Adipocyte (in vitro differentiated cells): ENCODE data around the gene CDRT4.
"Not testable (repeated sequence)": the region's sequence is repeated elsewhere in the genome, so short reads cannot be mapped to it uniquely, and the experiment has no call there.

Experiments used
- DNase-seq: peaks from one replicate; pipeline ENCODE4 v3.0.0-alpha.2; 2015; ENCODE audit warnings: low read depth
- H3K27me3 ChIP-seq: replicated peaks from 2 replicates; pipeline ENCODE4 v1.7.0; 2013; ENCODE audit warnings: mild to moderate bottlenecking, low read length, moderate library complexity; ENCODE audit not compliant: control insufficient read depth, insufficient read depth
- H3K36me3 ChIP-seq: 2 replicates; pipeline ENCODE4 v1.7.0; 2013; ENCODE audit warnings: low read length, mild to moderate bottlenecking, moderate library complexity; ENCODE audit not compliant: control insufficient read depth, insufficient read depth, severe bottlenecking
- H3K4me1 ChIP-seq: 2 replicates; pipeline ENCODE4 v1.7.0; 2013; ENCODE audit warnings: mild to moderate bottlenecking, low read length, moderate library complexity; ENCODE audit not compliant: control insufficient read depth, insufficient read depth
- H3K4me3 ChIP-seq: 2 replicates; pipeline ENCODE4 v1.7.0; 2013; ENCODE audit warnings: mild to moderate bottlenecking, low read length, moderate library complexity
- H3K9ac ChIP-seq: 2 replicates; pipeline ENCODE4 v1.7.0; 2013; ENCODE audit warnings: mild to moderate bottlenecking, low read length, moderate library complexity
- H3K9me3 ChIP-seq: 2 replicates; pipeline ENCODE4 v1.7.0; 2013; ENCODE audit warnings: mild to moderate bottlenecking, low read length, moderate library complexity; ENCODE audit not compliant: control insufficient read depth

CDRT4 gene

DNA sequence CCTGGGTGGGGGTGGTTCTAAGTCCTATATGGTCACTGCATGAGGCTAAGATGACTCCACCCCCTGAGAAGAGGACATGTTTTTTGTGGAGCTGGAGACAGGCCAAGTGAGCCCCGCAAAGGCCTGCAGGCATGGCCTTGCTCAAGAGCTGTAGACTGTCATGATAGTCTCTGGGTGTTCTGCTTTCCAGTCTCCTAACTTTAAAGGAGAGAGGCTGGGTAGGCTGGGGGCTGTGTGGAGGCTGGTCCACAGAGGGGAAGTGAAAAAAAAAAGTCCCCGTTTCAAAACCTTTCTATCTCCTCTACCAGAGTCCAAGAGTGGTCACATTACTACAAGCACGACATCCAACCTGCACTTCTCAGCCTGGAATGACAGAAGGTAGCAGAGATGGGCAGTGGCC is 27.1 kb downstream of the CDRT4 start:
- H3K4me3 ChIP-seq: no peak overlapping the region
- H3K36me3 ChIP-seq: no peaks in the 10 kb centered on the region
- peaks cover 15% of the 10 kb centered on the region for H3K4me1 ChIP-seq
- no peak for DNase-seq
- no peak overlapping the region for H3K9ac ChIP-seq
- H3K27me3 ChIP-seq: no peaks in the 10 kb centered on the region
- no peaks in the 10 kb centered on the region for H3K9me3 ChIP-seq

- not testable (repeated sequence) for H3K9ac ChIP-seq, H3K36me3 ChIP-seq, H3K9me3 ChIP-seq, DNase-seq, H3K27me3 ChIP-seq, H3K4me3 ChIP-seq
- H3K4me1 ChIP-seq: peaks cover 17% of the 10 kb centered on the region
These were observed 28.0 kb downstream of the CDRT4 start for GRCh38 chr17:15439205-15439985.

DNA sequence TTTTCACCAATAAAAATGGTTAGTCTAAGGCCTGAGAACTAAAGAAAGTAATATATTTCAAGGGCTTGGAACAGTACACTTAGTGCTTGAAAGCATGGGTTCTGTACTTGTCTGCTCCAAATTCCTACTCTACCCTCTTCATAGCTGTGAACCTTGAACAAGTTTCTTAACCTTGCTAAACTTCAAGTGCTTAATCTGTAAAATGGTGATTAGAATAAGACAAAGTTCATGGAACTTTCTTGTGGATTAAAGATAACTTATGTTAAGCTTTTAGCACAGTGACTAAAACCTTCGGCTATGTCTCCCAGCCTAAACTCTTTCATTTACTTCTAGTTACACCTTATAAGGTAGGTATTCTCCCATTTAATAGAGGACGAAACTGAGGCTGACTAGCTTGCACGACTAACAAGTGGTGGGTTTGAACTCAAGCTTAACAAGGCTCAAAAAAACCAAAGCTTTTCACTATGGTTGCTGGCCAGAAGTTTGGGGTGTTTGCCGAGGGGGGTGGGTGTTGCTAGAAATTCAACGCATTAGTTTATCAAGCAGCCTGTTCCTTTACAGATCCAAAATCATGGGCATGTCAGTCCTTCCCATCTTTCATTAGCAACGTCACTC is 28.8 kb downstream of the CDRT4 start:
- no peak overlapping the region for H3K4me3 ChIP-seq
- H3K9ac ChIP-seq: no peak overlapping the region
- peaks cover 25% of the 10 kb centered on the region for H3K4me1 ChIP-seq
- H3K27me3 ChIP-seq: no peaks in the 10 kb centered on the region
- no peaks in the 10 kb centered on the region for H3K9me3 ChIP-seq
- no peaks in the 10 kb centered on the region for H3K36me3 ChIP-seq
- no peak for DNase-seq

- Histone ChIP-seq H3K9ac (no peak overlapping the region), H3K4me1 (peaks cover 38% of the 10 kb centered on the region), H3K27me3 (no peaks in the 10 kb centered on the region), H3K36me3 (no peaks in the 10 kb centered on the region), H3K4me3 (no peak overlapping the region), H3K9me3 (no peaks in the 10 kb centered on the region)
- no peak for DNase-seq
These were observed 30.2 kb downstream of the CDRT4 start for GRCh38 chr17:15437303-15437635.

DNA sequence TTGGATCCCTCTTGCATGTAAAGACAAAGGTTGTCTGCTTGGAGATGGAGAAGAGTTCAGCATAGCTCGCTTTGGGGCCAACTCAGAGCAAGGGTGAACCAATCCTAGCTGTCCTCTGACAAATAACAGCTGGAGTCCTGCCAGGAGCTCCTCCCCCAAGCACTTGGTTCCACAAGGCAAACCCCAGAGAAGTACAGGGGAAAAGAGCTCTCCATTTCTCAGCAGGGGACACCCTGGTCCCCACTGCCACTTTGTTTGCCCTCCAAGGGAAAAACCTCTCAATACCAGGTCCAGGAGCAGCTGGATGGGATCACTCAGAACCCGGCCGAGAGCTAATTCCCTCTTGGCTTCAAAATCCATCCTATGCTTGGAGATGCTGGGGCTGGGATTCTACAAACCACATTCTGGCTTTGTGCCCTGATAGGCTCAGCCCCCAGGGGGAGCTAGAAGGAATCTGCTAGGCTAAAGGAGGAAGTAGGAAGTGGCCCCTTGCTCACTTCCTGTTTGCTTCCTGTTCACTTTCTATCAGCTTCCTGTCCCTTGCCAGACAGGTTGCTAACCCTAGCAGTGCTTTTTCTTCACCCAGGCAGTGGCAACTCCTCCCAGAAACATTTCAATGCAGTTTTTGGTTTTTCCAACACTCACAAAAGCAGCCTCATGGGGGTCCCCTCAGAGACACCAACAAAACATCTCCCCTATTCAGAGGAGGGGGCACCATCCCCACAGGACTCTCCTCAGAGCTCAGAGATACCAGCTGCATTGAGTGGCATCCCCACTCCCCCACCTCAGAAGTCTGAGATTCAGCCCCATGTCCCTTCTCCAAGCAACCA is 30.7 kb downstream of the CDRT4 start:
- DNase-seq: peak; percentile 8
- H3K4me1 ChIP-seq: peaks cover 44% of the 10 kb centered on the region
- H3K36me3 ChIP-seq: no peaks in the 10 kb centered on the region

DNA sequence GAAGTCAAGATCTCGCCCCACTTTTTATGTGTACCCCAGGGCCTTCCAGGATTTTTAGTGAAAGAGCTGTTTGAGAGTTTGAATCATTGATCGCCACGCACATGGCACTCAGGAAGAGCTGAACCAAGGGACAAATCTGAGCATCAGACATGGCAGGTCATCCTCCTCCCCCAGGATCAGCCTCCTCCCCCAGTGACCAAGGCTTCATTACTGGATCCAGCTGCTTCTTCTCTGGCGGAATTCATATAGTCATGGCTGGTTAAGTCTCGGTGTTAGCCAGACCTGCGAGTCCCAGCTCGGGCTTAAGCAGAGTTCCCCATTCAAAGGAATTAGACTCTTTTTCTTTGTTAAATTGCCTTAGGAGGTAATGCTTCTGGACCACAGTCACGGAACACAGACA is 32.5 kb downstream of the CDRT4 start:
- Histone ChIP-seq H3K27me3 (no peaks in the 10 kb centered on the region), H3K36me3 (no peaks in the 10 kb centered on the region), H3K9me3 (no peaks in the 10 kb centered on the region), H3K4me3 (no peak overlapping the region), H3K4me1 (peaks cover 45% of the 10 kb centered on the region), H3K9ac (no peak overlapping the region)
- DNase-seq: no peak

More for the DNA sequence above, 30.7 kb downstream of the CDRT4 start:
- Histone ChIP-seq H3K9ac (peak overlapping the region; percentile 49), H3K4me3 (peak overlapping the region; percentile 4), H3K9me3 (no peaks in the 10 kb centered on the region), H3K27me3 (no peaks in the 10 kb centered on the region)

GRCh38 chr17:15432807-15433611 is 34.4 kb downstream of the CDRT4 start:
- H3K4me3 ChIP-seq: no peak overlapping the region
- peak overlapping the region; percentile 51 for H3K9ac ChIP-seq
- DNase-seq: peak; percentile 21
- H3K27me3 ChIP-seq: no peaks in the 10 kb centered on the region
- H3K4me1 ChIP-seq: peaks cover 45% of the 10 kb centered on the region
- H3K9me3 ChIP-seq: no peaks in the 10 kb centered on the region
- no peaks in the 10 kb centered on the region for H3K36me3 ChIP-seq

- H3K4me3 ChIP-seq: no peak overlapping the region
- no peak for DNase-seq
- no peak overlapping the region for H3K9ac ChIP-seq
- H3K9me3 ChIP-seq: no peaks in the 10 kb centered on the region
- no peaks in the 10 kb centered on the region for H3K36me3 ChIP-seq
- H3K4me1 ChIP-seq: peaks cover 41% of the 10 kb centered on the region
- H3K27me3 ChIP-seq: no peaks in the 10 kb centered on the region
These were observed 35.7 kb downstream of the CDRT4 start for GRCh38 chr17:15431766-15432165.

DNA sequence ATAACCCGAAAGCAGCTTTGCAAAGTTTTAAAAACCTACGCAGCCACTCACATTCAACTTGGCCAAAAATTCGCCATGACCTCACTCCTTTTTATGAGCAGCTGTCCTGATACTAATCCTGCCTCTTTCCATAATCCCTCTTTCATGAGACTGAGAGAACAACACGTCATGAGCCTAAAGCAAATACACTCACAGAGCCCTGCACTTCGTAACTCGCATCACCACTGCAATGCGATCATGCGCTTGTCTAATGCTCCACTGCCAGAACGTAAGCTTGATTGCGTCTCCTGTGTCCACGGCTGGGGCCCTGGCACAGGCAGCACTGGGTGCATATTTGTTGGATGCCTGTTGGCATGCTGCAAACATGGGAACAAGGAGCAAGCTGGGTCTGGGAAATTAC is 36.2 kb downstream of the CDRT4 start:
- no peaks in the 10 kb centered on the region for H3K9me3 ChIP-seq
- H3K27me3 ChIP-seq: no peaks in the 10 kb centered on the region
- no peak for DNase-seq
- peaks cover 35% of the 10 kb centered on the region for H3K4me1 ChIP-seq
- H3K9ac ChIP-seq: no peak overlapping the region
- no peaks in the 10 kb centered on the region for H3K36me3 ChIP-seq
- no peak overlapping the region for H3K4me3 ChIP-seq

DNA sequence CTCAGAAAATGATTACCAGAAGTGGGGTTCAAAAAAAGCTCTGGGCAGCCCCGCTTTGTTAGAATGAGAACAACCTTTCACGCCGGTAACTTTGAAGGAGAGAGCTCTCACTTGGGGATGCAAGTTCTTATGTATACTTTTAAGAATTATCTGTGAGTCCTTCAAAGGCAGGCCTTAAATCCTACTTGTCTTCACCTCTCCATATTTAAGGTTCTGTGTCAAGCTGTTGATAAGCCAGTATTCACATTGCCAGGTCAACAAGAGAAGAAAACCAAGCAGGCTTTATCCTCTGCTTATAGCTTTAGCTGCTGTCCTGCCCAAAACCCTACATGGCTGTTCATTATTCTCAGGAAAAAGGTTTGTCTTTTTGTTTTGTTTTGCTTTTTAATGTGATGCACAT is 42.9 kb downstream of the CDRT4 start:
- H3K4me1 ChIP-seq: no peaks in the 10 kb centered on the region
- DNase-seq: no peak
- H3K27me3 ChIP-seq: no peaks in the 10 kb centered on the region
- H3K4me3 ChIP-seq: no peak overlapping the region
- no peak overlapping the region for H3K9ac ChIP-seq
- no peaks in the 10 kb centered on the region for H3K9me3 ChIP-seq
- no peaks in the 10 kb centered on the region for H3K36me3 ChIP-seq
